CD4-positive, alpha-beta T cell treated with Interleukin-17A for 1 hour (primary cell): ENCODE data around the gene HECW1.

Experiments used
- DNase-seq: peaks from one replicate; pipeline ENCODE4 v3.0.0-alpha.2; 2020

The HECW1 gene

DNA sequence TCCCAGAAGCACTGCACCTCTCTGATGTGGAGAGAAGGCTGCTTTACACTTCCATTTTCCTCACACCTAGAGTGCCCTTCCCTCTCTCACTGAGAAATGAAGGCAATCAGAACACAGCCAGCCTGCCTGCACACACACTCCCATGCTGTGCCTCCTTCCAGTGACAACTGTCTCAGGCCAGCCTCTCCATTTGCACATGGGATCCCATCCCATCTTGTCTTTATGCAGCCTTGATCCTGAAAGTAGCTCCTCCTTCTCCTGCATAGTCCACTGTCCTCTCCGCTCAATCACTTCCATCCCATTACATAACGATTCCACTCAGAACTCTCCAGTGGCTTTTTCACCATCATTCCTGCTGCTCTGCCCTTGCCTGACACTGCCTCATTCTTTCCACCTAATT, 266.8 kb downstream of the HECW1 start:
- no peak for DNase-seq

DNA sequence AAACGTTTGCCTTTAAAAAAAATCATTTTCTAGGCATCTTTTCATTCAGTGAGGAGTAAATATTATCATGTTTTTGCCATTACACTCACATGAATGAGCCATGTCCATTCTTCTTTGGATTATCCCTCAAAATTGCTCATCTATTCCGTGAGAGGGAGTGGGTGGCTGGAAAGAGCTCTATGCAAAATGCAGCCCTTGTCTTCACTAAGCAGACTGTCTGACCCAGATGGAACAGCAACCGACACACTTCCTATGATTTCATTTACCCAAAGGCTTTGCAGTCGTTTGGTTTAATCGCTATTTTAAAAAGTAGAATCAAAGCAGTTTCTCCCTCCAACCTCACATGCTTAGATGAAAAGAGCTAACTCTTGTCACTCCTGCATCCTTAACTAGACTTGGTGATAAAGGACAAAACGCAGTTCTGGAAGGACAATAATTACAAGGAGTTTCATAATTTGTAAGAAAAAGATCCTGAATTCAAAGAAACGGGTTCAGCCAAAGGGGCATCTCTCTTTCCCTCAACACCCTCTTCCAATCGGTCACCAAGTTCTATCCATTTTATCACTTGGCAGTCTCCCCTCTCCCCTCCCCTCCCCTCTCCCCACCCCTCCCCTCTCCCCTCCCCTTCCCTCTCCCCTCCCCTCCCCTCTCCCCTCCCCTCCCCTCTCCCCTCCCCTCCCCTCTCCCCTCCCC, 272.3 kb downstream of the HECW1 start:
- no peak for DNase-seq

DNA sequence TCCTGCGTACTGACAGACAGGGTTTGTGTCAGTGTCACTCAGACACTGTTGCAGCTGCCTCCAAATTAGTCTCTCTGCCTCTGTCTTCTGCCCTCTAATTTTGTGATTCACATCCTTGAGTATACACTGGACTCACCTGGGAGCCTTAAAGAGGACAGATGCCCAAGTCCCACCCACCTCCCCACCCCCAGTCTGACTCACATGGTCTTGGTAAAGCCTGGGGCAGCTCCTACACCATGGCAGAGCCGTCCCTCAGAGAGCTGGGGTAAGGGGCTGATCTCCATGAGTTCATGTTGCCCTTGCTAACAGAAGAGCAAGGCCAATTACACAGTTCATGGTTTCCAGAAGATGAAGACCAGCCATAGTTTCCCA, 272.8 kb downstream of the HECW1 start:
- no peak for DNase-seq

DNA sequence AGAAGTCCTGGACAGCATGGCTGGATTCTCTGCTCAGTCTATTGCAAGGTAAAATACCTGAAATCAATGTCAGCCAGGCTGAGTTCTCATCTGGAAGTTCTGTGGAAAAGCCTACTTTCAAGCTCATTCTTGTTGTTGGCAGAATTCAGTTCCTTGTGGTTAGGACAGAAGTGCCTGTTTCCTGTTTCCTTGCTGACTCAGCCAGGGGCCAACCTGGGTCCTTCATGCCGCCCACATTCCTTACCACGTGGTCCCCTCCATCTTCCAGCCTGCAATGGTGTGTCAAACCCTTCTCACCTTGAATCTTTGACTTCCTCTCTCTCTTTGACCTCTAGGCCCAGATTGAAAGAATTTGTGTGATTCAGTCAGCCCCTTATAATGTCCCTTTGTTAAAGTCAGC, 273.4 kb downstream of the HECW1 start:
- DNase-seq = no peak

DNA sequence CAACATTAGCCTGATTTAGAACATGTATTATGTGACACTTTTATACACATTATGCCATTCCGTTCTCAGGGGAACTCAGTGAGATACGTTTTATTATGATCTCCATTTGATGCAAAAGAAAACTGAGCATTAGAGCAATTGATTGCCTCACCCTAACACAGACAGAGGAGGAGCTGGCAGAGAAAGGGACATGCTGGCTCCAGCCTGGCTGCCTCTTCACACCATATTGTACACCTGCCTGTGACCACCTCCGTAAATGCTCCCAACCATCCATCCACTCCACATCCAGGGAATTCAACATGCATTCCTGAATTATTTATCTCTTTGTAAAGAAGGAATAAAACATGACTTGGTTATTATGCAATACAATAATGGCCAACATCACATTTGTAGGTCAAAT, 275.5 kb downstream of the HECW1 start:
- DNase-seq = no peak

DNA sequence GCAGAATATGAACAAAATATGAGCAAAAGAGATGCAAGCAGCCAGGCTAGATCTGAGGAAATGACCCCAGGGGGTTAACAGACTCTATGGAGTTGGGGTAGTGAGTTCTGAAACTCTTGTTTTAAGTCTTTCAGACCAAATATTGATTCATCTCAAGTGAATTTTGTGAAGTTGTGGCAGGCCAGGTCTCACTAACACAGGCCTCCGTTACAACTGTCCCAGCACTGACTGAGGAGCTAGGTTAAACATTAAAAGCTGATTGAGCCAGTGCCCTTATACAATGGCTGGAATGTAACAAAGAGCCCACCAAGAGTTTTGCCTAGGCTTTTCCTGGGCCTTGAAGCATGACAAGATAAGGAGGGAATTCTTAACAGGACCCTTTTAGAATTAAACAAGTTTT, 278.1 kb downstream of the HECW1 start:
- DNase-seq = no peak

DNA sequence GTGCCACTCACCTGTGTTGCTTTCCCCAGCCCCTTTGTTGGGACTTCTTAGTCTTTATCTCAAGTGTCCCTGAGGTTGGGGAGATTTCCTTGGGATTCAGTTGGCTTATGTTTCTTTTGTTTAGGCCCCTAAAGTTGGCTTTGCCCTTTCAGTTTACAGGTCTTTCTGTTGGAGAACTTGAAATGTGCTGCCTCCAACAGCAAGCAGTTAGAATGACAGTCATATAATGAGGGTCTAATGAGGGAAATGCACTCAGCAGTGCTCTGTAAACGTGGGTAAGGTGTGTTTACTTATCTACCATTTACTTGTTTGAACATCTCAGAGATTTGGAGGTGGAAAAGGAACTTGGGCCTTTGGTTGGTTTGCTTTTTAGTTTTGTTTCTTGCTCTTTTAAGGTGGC, 279.1 kb downstream of the HECW1 start:
- no peak for DNase-seq

DNA sequence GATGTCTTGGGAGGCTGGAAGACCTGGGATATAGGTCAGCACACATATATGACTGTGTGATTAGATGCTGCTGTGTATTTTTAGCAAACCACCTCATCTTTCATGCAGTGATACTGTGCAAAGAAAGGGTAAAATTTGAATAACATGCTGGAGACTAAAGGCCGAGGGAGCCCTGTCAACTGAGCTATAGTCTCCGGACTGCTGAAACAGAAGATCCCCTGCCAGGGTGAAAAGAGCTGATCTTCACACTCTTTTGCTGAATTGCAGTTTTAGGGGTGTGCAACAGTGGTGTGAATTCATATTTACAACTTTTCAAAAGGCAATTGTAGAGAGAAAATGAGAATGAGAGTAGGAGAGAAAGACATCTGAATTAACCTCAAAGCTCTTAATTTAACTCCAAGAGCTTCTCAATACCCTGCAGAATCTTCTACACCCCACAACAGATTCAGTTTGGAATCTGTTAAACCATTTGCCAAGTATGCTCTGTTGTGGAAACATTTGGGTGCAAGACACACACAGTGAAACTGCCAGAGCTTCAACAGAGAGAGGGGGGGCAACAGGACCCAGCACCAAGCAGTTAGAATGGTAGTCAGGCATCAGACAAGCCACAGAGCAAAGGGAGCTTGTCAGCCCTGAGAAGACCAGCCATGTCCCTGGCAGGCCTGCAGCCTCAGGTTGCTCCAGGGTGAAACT, 280.3 kb downstream of the HECW1 start:
- no peak for DNase-seq

DNA sequence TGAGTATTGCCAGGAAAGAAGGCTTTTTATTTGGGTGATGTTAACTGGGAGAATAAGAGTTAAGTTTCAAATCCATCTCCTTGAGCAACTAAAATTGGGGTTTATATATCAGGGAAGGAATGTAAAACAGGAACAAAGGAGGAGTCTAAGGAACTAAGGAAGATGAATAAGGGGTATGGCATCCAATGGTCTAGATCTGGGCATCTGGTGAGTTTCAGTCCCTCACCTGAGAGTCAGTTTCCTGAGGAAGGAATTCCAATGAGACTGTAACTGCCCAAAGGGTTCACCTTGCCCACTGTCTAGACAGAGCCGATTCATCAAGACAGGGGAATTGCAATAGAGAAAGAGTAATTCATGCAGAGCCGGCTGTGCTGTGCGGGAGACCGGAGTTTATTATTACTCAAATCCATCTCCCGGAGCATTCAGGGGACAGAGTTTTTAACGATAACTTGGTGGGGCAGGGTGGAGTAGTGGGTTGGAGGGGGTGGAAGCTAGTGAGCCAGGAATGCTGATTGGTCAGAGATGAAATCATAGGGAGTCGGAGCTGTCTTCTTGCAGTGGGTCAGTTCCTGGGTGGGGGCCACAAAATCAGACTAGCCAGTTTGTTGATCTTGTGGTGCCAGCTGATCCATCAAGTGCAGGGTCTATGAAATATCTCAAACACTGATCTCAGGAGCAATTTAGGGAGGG, 282.1 kb downstream of the HECW1 start:
- no peak for DNase-seq

DNA sequence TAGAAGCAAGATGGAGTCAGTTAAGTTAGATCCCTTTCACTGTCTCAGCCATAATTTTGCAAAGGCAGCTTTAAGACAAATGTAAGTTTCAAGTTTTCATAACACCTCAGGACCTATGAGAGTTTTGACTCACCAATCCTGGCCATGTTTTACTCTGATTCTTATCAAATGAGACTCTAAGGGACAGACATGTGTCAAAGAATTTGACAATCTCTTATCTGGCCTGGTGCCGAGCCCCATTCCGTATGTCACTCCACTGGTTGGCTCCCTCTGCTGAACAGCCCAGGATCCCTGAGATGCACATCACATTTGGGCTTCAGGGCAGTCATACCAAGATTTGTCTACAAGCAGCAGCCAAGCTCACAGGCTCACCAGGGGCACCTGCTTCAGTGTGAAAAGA, 282.9 kb downstream of the HECW1 start:
- no peak for DNase-seq

DNA sequence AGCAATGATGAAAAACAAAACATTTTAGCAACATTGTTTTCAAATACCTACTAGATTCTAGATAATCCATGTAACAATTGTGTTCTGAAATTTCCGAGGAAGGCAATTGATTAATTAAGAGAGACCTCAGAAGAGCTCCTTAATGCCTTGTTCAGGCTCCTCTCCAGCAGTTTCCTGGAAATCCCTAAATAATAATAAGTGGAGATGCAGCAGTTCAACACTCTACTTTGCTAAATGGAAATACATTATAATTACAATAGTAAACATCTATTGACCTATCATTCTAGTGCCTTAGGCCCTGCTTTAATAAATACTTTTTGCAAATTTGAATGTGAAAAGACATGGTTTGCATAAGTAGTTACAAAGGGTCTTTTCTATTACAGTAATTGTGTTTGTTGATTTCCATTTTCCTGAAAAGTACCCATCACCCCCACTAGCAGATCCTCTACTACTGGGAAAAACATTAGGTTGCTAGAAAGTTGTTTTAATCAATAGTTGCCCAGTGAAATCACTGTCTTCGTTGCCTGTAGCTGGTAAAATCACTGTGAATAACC, 283.8 kb downstream of the HECW1 start:
- DNase-seq = no peak

DNA sequence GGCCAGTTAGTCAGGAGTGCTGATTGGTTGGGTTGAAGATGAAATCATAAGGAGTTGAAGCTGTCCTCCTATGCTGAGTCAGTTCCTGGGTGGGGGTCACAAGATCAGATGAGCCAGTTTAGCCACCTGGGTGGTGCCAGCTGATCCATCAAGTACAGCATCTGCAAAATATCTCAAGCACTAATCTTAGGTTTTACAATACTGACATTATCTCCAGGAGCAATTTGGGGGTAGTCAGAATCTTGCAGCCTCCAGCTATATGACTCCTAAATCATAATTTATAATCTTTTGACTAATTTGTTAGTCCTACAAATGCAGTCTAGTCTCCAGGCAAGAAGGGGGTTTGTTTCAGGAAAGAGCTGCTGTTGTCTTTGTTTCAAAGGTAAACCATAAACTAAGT, 286.4 kb downstream of the HECW1 start:
- no peak for DNase-seq

DNA sequence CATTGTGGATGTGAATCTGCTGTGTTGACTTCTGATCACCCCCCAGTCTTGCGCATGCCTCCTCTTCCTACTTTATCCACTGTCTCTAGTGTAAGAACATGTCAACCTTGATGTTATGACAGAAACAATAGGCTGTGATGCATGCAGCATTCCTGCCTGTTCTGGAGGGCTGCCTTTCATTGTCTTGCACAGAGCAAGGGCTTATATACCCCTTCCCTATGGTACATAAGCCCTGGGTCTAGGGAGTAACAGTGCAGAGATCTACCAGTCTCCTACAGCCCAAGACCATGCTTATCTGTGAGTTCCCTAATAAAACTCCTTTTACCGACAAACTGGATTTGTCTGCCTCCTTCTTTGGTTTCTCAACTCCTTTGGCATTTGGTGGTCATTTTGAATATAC, 293.5 kb downstream of the HECW1 start:
- DNase-seq = no peak

DNA sequence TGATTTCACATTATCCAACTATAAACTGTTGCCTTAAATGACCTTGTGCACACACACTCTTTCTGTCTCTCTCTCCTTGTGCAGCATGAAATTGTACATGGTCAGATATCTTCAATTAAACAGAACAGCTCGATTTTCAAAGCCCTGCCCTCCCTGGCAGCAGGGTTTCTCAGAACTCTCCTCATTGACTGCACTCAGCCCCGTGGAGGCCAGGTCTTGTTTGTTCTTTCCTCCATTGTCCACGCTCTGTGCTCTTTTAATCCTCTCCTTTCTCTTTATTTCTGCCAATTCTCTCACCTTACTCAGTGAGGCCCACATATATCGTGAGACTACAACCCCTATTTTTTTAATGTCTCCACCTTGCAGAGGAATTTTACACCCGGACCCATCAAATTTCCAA, 294.5 kb downstream of the HECW1 start:
- DNase-seq = no peak

DNA sequence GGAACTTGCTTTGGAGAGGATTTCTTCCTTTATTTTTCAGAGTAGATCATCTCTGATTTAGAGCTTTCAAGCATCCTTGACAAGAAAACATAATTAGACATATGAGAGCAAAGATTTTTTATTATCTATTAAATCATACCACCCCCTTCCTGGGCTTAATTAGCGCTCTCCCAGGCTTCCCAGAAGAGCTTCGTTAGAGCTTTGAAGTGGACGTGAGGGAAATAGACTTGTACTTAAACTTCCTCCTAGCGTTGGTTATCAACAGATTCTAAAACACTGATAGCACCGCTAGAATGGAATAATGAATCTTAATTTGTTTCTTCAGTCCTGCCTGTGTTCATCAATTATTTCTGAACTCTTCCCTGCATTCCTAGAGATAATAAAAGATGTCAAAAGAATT, 296.5 kb downstream of the HECW1 start:
- DNase-seq = no peak

DNA sequence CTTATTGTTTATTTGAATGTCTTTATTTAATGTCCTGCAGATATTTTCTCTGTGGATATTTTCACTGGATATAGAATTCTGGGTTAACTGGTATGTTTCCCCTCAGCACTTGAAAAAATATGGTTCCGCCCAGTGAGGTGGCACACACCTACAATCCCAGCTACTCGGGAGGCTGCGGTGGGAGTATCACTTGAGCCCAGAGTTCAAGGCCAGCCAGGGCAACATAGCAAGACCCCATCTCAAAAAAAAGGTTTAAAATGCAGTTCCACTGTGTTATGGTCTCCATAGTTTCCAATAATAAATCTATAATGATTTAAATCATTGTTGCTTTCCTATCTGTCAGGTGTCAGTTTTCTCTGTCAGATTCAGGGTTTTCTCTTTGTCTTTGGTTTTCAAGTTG, 305.0 kb downstream of the HECW1 start:
- no peak for DNase-seq

DNA sequence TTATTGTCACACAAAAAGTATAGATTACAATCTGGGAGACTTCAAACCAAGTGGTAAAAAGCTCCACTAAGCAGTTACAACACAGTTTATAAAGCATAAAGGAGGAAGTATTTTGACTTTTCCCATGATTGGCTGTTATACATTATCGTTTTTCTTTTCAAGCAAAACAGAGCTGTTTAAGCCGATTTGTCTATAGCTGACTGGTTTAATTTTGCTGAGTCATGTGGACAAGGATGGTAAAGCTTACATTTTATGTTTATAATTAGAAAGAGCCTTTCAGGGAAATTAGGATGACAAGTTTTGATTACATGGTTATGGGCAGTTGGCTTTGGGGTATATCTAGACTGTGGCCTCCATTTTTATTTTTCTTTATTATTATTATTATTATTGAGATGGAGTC, 318.0 kb downstream of the HECW1 start:
- DNase-seq = no peak

DNA sequence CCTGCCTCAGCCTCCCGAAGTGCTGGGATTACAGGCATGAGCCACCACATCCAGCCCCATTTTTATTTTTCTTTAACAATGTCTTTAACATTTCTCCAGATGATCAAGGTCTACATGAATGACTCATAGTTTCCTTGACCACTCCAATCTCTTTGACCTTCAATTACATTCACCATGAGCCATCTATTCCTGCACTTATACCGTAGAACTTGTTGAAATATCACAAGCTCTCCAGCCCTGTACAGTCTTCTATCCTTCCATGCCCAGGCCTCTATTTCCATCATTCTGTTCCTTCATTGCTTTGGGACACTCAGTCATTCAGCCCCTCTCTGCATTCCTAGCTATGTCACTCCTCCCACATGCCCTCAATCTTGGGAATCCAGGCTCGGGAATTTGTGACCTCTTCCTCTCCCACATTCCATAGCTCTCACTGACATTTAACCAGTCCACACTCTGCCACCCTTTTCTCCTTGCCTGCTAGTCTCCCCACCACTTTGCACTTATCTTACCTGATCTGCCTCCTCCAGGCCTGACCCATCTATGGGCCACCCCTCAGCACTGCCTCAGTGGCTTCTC, 318.7 kb downstream of the HECW1 start:
- DNase-seq = no peak

DNA sequence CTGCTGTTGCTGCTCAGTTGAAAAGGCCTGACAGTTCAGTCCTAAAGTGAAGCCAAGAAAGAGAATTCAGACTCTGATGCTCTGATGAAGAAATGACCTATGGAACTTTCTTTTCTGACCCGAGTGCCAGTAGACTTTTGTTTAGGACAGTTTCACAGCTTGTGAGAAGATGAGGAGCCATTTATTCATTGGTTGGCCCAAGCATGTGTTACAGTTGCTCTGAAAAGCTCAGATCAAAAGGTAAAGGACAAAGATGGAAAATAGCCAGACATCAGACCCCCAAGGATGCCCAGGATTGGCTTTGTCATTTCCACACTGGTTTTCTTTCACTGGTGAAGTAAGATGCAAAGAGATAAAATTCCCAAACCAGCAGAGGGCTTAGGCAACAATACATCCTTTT, 321.2 kb downstream of the HECW1 start:
- DNase-seq = no peak

DNA sequence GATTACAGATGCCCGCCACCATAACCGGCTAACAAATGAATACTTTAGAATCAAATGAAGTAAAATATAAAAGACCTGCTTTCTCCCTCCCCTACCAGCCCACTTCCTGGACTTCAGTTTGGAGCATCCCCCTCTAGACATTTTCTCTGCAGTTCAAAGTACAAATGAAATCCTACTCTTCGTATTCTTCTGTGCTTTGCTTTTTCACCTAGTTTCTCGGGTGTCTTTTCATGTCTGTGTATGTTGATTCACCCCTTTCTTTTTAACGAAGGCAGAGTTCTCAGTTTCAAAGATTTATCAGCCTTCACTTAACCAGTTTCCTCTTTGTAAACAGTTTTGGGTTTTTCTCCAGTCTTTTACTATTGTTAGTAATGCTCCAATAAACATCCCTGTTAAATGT, 324.6 kb downstream of the HECW1 start:
- DNase-seq = no peak

DNA sequence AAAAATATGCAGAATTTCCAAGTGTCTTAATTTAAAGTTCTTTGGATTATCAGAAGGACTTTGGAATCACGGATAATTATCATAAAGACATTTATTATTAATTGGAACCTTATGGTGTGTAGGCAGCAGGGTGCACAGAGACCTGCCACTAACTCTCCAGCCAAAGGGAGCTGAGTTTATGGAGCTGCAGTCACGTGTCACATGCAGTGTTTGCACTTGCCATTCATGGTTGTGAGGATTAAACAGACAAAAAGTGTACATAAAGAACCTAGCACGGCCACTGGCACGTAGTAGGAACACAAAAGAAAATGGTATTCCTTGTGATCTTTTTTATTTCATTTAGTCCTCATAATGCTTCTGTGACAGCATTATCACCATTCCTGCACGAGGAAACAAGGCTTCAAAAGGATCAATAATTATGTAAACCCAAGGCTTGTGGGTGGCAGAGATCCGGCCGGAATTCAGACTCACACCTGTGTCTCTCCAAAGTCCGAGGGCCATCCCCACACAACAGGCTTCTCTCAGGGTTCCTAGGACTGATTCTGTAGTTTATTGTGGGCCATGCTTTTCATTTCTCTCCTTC, 326.5 kb downstream of the HECW1 start:
- DNase-seq = no peak

DNA sequence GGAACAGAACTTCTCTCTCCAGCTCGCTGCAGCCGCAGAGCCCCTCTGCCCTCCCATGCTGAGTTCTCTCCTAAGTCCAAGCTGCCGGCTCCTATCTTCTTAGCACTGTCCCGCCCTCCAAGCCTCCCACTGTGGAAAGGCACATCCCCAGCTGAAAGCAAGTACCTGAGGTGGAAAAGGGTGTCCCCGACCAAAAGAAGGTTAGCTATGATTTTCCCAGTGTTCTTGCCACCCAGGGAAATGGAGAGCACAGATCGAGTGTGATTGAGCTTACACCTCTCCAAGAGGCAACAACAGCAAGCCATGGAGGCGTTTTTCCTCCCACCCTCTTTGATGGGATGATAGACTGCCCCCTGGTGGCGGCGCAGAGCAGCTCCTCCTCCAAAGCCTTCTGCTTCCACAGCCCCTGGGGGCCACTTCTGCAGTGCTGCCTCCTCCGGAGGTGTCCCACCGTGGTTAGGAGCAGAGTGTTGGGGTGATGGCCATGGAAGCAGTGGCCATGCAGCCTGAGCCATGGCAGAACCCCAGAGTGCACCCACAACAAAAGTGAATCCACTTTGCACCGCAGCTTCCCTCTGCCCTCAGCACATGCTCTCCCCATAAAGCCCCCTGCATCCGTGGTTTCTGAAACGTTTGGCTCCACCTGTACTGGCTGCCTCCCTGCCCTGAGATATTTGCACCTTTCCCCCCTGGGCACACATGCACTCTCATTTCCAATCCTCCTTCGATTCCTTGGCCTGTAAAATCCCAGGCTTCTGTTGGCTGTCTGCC, 327.4 kb downstream of the HECW1 start:
- peak; percentile 45 for DNase-seq
